Endodermal cell (in vitro differentiated cells): ENCODE measurements around the gene DLX6. TPM values are rescaled to one million over a fixed set of nuclear protein-coding genes. Genes with fewer than 3 reads are reported as not detected.

ENCODE experiments used
- DNase-seq: peaks from one replicate; pipeline ENCODE4 v3.0.0-alpha.2; 2017
- H3K27ac ChIP-seq: 2 replicates; pipeline ENCODE4 v1.5.1; 2013; ENCODE audit warnings: mild to moderate bottlenecking, low read depth, low read length, moderate library complexity
- H3K27me3 ChIP-seq: 2 replicates; pipeline ENCODE4 v1.6.1; 2013; ENCODE audit warnings: mild to moderate bottlenecking, low read length, moderate library complexity; ENCODE audit not compliant: insufficient read depth, control insufficient read depth, poor library complexity, severe bottlenecking
- H3K36me3 ChIP-seq: 2 replicates; pipeline ENCODE4 v1.7.0; 2013; ENCODE audit warnings: mild to moderate bottlenecking, low read length, moderate library complexity; ENCODE audit not compliant: control insufficient read depth, insufficient read depth
- H3K4me1 ChIP-seq: one replicate; pipeline ENCODE4 v1.7.0; 2013; ENCODE audit warnings: low read length; ENCODE audit not compliant: control insufficient read depth, insufficient read depth
- H3K4me3 ChIP-seq: 2 replicates; pipeline ENCODE4 v1.5.1; 2013; ENCODE audit warnings: mild to moderate bottlenecking, low read length, moderate library complexity
- H3K9ac ChIP-seq: 2 replicates; pipeline ENCODE4 v1.6.1; 2013; ENCODE audit warnings: mild to moderate bottlenecking, low read length, moderate library complexity; ENCODE audit not compliant: poor library complexity, severe bottlenecking; ENCODE audit errors: extremely low read depth
- H3K9me3 ChIP-seq: 2 replicates; pipeline ENCODE4 v1.6.1; 2013; ENCODE audit warnings: mild to moderate bottlenecking, low read length, moderate library complexity; ENCODE audit not compliant: control insufficient read depth
- H3K27ac Mint-ChIP-seq: 2 replicates; pipeline ENCODE4 v1.8.0; 2020; ENCODE audit warnings: mixed read lengths
- H3K27me3 Mint-ChIP-seq: 2 replicates; pipeline ENCODE4 v1.8.0; 2021; ENCODE audit warnings: mild to moderate bottlenecking, mixed read lengths; ENCODE audit not compliant: insufficient read depth
- H3K36me3 Mint-ChIP-seq: 2 replicates; pipeline ENCODE4 v1.8.0; 2020; ENCODE audit warnings: low read depth, mixed read lengths
- H3K4me1 Mint-ChIP-seq: 2 replicates; pipeline ENCODE4 v1.8.0; 2020; ENCODE audit warnings: mixed read lengths
- H3K4me3 Mint-ChIP-seq: 2 replicates; pipeline ENCODE4 v1.8.0; 2020; ENCODE audit warnings: mild to moderate bottlenecking, moderate library complexity, mixed read lengths
- H3K9me3 Mint-ChIP-seq: 2 replicates; pipeline ENCODE4 v1.8.0; 2020; ENCODE audit warnings: mild to moderate bottlenecking, mixed read lengths
- CTCF ChIP-seq: fragments of 200-600 bp; sonication (generic); conservative IDR thresholded peaks from 2 replicates; pipeline ENCODE4 v1.5.0; 2021; ENCODE audit warnings: antibody characterized with exemption, mild to moderate bottlenecking
- WGBS, 2 experiments: methylation state at CpG; one replicate each; pipeline versions ENCODE4 v1.1.5 to v1.1.7; 2013; ENCODE audit warnings: missing lambda C conversion rate in 2 of 2, mixed read lengths in 1 of 2; ENCODE audit not compliant: insufficient coverage in 1 of 2, insufficient read length in 1 of 2; 5-methylcytosine and 5-hydroxymethylcytosine counted together
- total RNA-seq, 2 donors: library from RNA; stranded (reverse); fragmentation: NEBNext Ultra II Directional in 1 of 2; extraction: Animal tissue kit (Norgen Biotek cat#: 25700) in 1 of 2; gene quantifications; 2 replicates in 1 of 2; 3 replicates in 1 of 2; pipeline ENCODE4 v1.2.1, GENCODE V29; 2021

DLX6 gene
- total RNA-seq, 2 donors from 2014 or later: not detected

- H3K9me3 Mint-ChIP-seq: no peaks in the 10 kb centered on the region
- no peak overlapping the region for H3K27ac Mint-ChIP-seq
- H3K27me3 ChIP-seq: peaks cover 100% of the 10 kb centered on the region
- no peak overlapping the region for H3K4me3 ChIP-seq
- H3K9ac ChIP-seq: no peak overlapping the region
- peaks cover 100% of the 10 kb centered on the region for H3K27me3 Mint-ChIP-seq
- H3K9me3 ChIP-seq: no peaks in the 10 kb centered on the region
- TF ChIP-seq CTCF: no peak
- H3K4me3 Mint-ChIP-seq: no peak overlapping the region
- no peak for DNase-seq
- no peak overlapping the region for H3K27ac ChIP-seq
- 36% methylated on average over 5 of the region's 5 CpGs; no CpG with 5 or more reads in 1 of the 2 experiments for WGBS, 2 experiments
- H3K4me1 ChIP-seq: peaks cover 3% of the 10 kb centered on the region
- no peaks in the 10 kb centered on the region for H3K36me3 Mint-ChIP-seq
- H3K36me3 ChIP-seq: no peaks in the 10 kb centered on the region
- peaks cover 46% of the 10 kb centered on the region for H3K4me1 Mint-ChIP-seq
Measured at GRCh38 chr7:97019710-97020225, 14.4 kb downstream of the DLX6 start.

DNA sequence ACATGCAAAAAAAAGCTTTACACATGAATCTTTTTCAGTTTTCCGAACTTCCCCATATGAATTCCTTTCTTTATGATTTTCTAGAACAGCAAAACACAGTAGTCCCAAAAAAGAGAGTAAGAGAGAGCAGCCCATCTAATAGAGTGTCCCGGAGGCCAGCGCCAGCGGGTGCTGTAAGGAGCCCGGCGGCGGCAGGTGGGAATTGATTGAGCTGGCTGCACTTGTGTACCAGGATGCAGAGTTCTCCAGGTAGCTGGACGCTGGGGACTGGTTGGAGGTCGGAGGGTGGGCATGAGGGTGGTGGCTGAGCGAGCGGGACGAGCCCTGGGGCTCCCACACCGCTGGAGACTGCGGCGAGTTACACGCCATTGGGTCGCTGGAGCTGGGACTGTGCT lies 15.2 kb downstream of the DLX6 start:
- no peaks in the 10 kb centered on the region for H3K36me3 ChIP-seq
- DNase-seq: no peak
- no peak overlapping the region for H3K9ac ChIP-seq
- no peaks in the 10 kb centered on the region for H3K9me3 Mint-ChIP-seq
- H3K27me3 ChIP-seq: peaks cover 100% of the 10 kb centered on the region
- no peaks in the 10 kb centered on the region for H3K9me3 ChIP-seq
- H3K4me3 Mint-ChIP-seq: peak overlapping the region; percentile 47
- no peaks in the 10 kb centered on the region for H3K36me3 Mint-ChIP-seq
- H3K4me1 ChIP-seq: peaks cover 3% of the 10 kb centered on the region
- TF ChIP-seq CTCF: no peak
- peak overlapping the region; percentile 83 for H3K4me3 ChIP-seq
- H3K27me3 Mint-ChIP-seq: peaks cover 100% of the 10 kb centered on the region
- H3K4me1 Mint-ChIP-seq: peaks cover 51% of the 10 kb centered on the region
- H3K27ac ChIP-seq: no peak overlapping the region
- no peak overlapping the region for H3K27ac Mint-ChIP-seq
- WGBS, 2 experiments: 12 to 13% methylated on average over 13 to 17 of the region's 17 CpGs

- peaks cover 7% of the 10 kb centered on the region for H3K4me1 ChIP-seq
- peaks cover 100% of the 10 kb centered on the region for H3K27me3 Mint-ChIP-seq
- no peaks in the 10 kb centered on the region for H3K36me3 Mint-ChIP-seq
- H3K27ac ChIP-seq: no peak overlapping the region
- peak; percentile 84 for DNase-seq
- no peak overlapping the region for H3K27ac Mint-ChIP-seq
- H3K4me1 Mint-ChIP-seq: peaks cover 56% of the 10 kb centered on the region
- H3K4me3 ChIP-seq: peak overlapping the region; percentile 83
- H3K9me3 Mint-ChIP-seq: no peaks in the 10 kb centered on the region
- WGBS, 2 experiments: 4% methylated on average over 4 to 67 of the region's 67 CpGs
- H3K4me3 Mint-ChIP-seq: peak overlapping the region; percentile 47
- peaks cover 100% of the 10 kb centered on the region for H3K27me3 ChIP-seq
- TF ChIP-seq CTCF: peak; percentile 39
- H3K9me3 ChIP-seq: no peaks in the 10 kb centered on the region
- no peak overlapping the region for H3K9ac ChIP-seq
- no peaks in the 10 kb centered on the region for H3K36me3 ChIP-seq
Measured at GRCh38 chr7:97020996-97021746, 15.8 kb downstream of the DLX6 start.
